ENCODE measurements around the gene WNT8B.

The WNT8B gene

GRCh38 chr10:100487529-100487928 is 24.7 kb downstream of the WNT8B start:
- Histone ChIP-seq H3F3A (ENCODE audit: low read depth) (no peaks in the 10 kb centered on the region), H3K4me3 (ENCODE audit: low read length, poor library complexity, severe bottlenecking) (no peak overlapping the region), H3K27me3 (ENCODE audit: insufficient read depth, low read length, poor library complexity, severe bottlenecking) (no peaks in the 10 kb centered on the region), H3K9me2 (replicated peaks; ENCODE audit: low read depth, low read length) (no peaks in the 10 kb centered on the region), H3K4me1 (ENCODE audit: insufficient read depth, low read length, poor library complexity, severe bottlenecking) (peaks cover 14% of the 10 kb centered on the region), H4K20me1 (ENCODE audit: insufficient read depth, low read length, poor library complexity, severe bottlenecking) (no peaks in the 10 kb centered on the region), H3K9me3 (ENCODE audit: insufficient read depth, low read depth, low read length) (no peaks in the 10 kb centered on the region), H3K79me2 (ENCODE audit: insufficient read depth, low read length) (no peaks in the 10 kb centered on the region), H3K9ac (ENCODE audit: low read depth, low read length, poor library complexity, severe bottlenecking) (no peak overlapping the region), H3K36me3 (ENCODE audit: insufficient read depth, low read length) (peaks cover 50% of the 10 kb centered on the region; the same call in 1 of the 2 replicates), H3K4me2 (ENCODE audit: low read depth, low read length, poor library complexity, severe bottlenecking) (no peak overlapping the region), H2AFZ (ENCODE audit: low read length) (no peak overlapping the region)
- TF ChIP-seq EZH2phosphoT487 (IDR thresholded peaks at IDR 0.05; ENCODE audit: borderline replicate concordance) (no peak), CTCF (conservative IDR thresholded peaks at IDR 0.05; ENCODE audit: low read length) (no peak)

GRCh38 chr10:100489396-100489795 is 26.6 kb downstream of the WNT8B start:
- Histone ChIP-seq H3K4me3 (ENCODE audit: low read length, poor library complexity, severe bottlenecking) (no peak overlapping the region), H3K4me2 (ENCODE audit: low read depth, low read length, poor library complexity, severe bottlenecking) (no peak overlapping the region), H2AFZ (ENCODE audit: low read length) (no peak overlapping the region), H4K20me1 (ENCODE audit: insufficient read depth, low read length, poor library complexity, severe bottlenecking) (no peaks in the 10 kb centered on the region), H3K4me1 (ENCODE audit: insufficient read depth, low read length, poor library complexity, severe bottlenecking) (no peaks in the 10 kb centered on the region), H3K9ac (ENCODE audit: low read depth, low read length, poor library complexity, severe bottlenecking) (no peak overlapping the region), H3F3A (ENCODE audit: low read depth) (no peaks in the 10 kb centered on the region), H3K9me2 (replicated peaks; ENCODE audit: low read depth, low read length) (no peaks in the 10 kb centered on the region), H3K36me3 (ENCODE audit: insufficient read depth, low read length) (peaks cover 55% of the 10 kb centered on the region; the same call in 1 of the 2 replicates), H3K79me2 (ENCODE audit: insufficient read depth, low read length) (no peaks in the 10 kb centered on the region), H3K9me3 (ENCODE audit: insufficient read depth, low read depth, low read length) (no peaks in the 10 kb centered on the region), H3K27me3 (ENCODE audit: insufficient read depth, low read length, poor library complexity, severe bottlenecking) (no peaks in the 10 kb centered on the region)
- TF ChIP-seq EZH2phosphoT487 (IDR thresholded peaks at IDR 0.05; ENCODE audit: borderline replicate concordance) (no peak), CTCF (conservative IDR thresholded peaks at IDR 0.05; ENCODE audit: low read length) (no peak)

GRCh38 chr10:100490531-100490930 is 27.7 kb downstream of the WNT8B start:
- Histone ChIP-seq H3K36me3 (ENCODE audit: insufficient read depth, low read length) (peaks cover 60% of the 10 kb centered on the region; the same call in 1 of the 2 replicates), H3K9me3 (ENCODE audit: insufficient read depth, low read depth, low read length) (no peaks in the 10 kb centered on the region), H3K4me3 (ENCODE audit: low read length, poor library complexity, severe bottlenecking) (no peak overlapping the region), H2AFZ (ENCODE audit: low read length) (no peak overlapping the region), H3K27me3 (ENCODE audit: insufficient read depth, low read length, poor library complexity, severe bottlenecking) (no peaks in the 10 kb centered on the region), H3K4me1 (ENCODE audit: insufficient read depth, low read length, poor library complexity, severe bottlenecking) (no peaks in the 10 kb centered on the region), H4K20me1 (ENCODE audit: insufficient read depth, low read length, poor library complexity, severe bottlenecking) (no peaks in the 10 kb centered on the region), H3K9ac (ENCODE audit: low read depth, low read length, poor library complexity, severe bottlenecking) (no peak overlapping the region), H3F3A (ENCODE audit: low read depth) (no peaks in the 10 kb centered on the region), H3K79me2 (ENCODE audit: insufficient read depth, low read length) (no peaks in the 10 kb centered on the region), H3K4me2 (ENCODE audit: low read depth, low read length, poor library complexity, severe bottlenecking) (no peak overlapping the region), H3K9me2 (replicated peaks; ENCODE audit: low read depth, low read length) (no peaks in the 10 kb centered on the region)
- TF ChIP-seq EZH2phosphoT487 (IDR thresholded peaks at IDR 0.05; ENCODE audit: borderline replicate concordance) = no peak
- no peak for TF ChIP-seq CTCF (conservative IDR thresholded peaks at IDR 0.05; ENCODE audit: low read length)
